GM12878 (cell line): Measurements from ENCODE around the gene HSD17B12. TPM values are rescaled to one million over a fixed set of nuclear protein-coding genes. Genes with fewer than 3 reads are reported as not detected.

ENCODE experiments used
- ATAC-seq: fragments of 200-7000 bp; cut with Tn5 transposase; 3 replicates; pipeline ENCODE4 v1.9.1; 2020; ENCODE audit warnings: mild to moderate bottlenecking, moderate library complexity
- BruUV-seq: library from RNA; stranded (reverse); fragments of 400-500 nt; replicated peaks from 2 replicates; lab custom pipeline; 2021; lab: Mats Ljungman, UMichigan
- CTCF ChIA-PET: fragments of 300-600 bp; sonication (Branson Sonifier 250); formaldehyde crosslinking; extraction: SDS; loops from one replicate; lab custom pipeline; 2021; ENCODE audit warnings: inconsistent platforms; lab: Yijun Ruan, JAX
- POLR2A ChIA-PET: fragments of 350-600 bp; formaldehyde crosslinking; extraction: SDS; loops from one replicate; lab custom pipeline; 2021; ENCODE audit warnings: inconsistent platforms; lab: Charles Lee
- RAD21 ChIA-PET: fragments of 300-600 bp; sonication (Branson Sonifier 250); formaldehyde crosslinking; loops from one replicate; lab custom pipeline; 2023; ENCODE audit warnings: antibody characterized with exemption; ENCODE audit not compliant: unreplicated experiment; lab: Charles Lee
- SMC1A ChIA-PET: fragments of 300-600 bp; sonication (Branson Sonifier 250); formaldehyde crosslinking; loops from one replicate; lab custom pipeline; 2023; ENCODE audit not compliant: unreplicated experiment, uncharacterized antibody; lab: Charles Lee
- DNase-seq: peaks from one replicate; pipeline ENCODE4 v3.0.0-alpha.2; 2011; ENCODE audit warnings: low read depth, low spot score
- FAIRE-seq: peaks from 3 replicates; lab custom pipeline; 2011; peaks lifted over from hg19 to GRCh38; lab: Jason Lieb, UNC
- H2AFZ ChIP-seq: 2 replicates; pipeline ENCODE4 v1.6.0; 2011; ENCODE audit warnings: low read depth, low read length, control low read depth; ENCODE audit not compliant: control insufficient read depth
- H3K27ac ChIP-seq: 2 replicates; pipeline ENCODE4 v1.5.1; 2011; ENCODE audit warnings: control low read depth; ENCODE audit not compliant: control insufficient read depth, insufficient read depth
- H3K27me3 ChIP-seq, 2 experiments: replicated peaks in 1 of 2; 2 replicates each; pipeline versions ENCODE4 v1.6.0 to v1.6.1; 2011; ENCODE audit warnings: low read length in 1 of 2; ENCODE audit not compliant: control insufficient read depth in 2 of 2, insufficient read depth in 2 of 2
- H3K36me3 ChIP-seq, 2 experiments: 2 replicates each; pipeline ENCODE4 v1.5.1; 2011; ENCODE audit warnings: low read length in 1 of 2; ENCODE audit not compliant: control insufficient read depth in 2 of 2, insufficient read depth in 2 of 2
- H3K4me1 ChIP-seq: 2 replicates; pipeline ENCODE4 v1.6.1; 2011; ENCODE audit warnings: mild to moderate bottlenecking, low read length, moderate library complexity, mixed read lengths; ENCODE audit not compliant: control insufficient read depth, insufficient read depth
- H3K4me2 ChIP-seq: 2 replicates; pipeline ENCODE4 v1.6.0; 2011; ENCODE audit warnings: control low read depth; ENCODE audit not compliant: control insufficient read depth, insufficient read depth
- H3K4me3 ChIP-seq: fragments of 200-600 bp; sonication (generic); 2 replicates; pipeline ENCODE4 v1.5.1; 2016
- H3K79me2 ChIP-seq: 2 replicates; pipeline ENCODE4 v1.6.0; 2011; ENCODE audit warnings: low read length; ENCODE audit not compliant: control insufficient read depth, insufficient read depth
- H3K9ac ChIP-seq: 2 replicates; pipeline ENCODE4 v1.8.0; 2011; ENCODE audit warnings: low read length, control low read depth, mixed read lengths; ENCODE audit not compliant: control insufficient read depth, insufficient read depth
- H3K9me3 ChIP-seq: replicated peaks from 3 replicates; pipeline ENCODE4 v1.5.1; 2011; ENCODE audit warnings: mild to moderate bottlenecking, low read length; ENCODE audit not compliant: control insufficient read depth, insufficient read depth
- H4K20me1 ChIP-seq: 2 replicates; pipeline ENCODE4 v1.6.0; 2011; ENCODE audit not compliant: control insufficient read depth, insufficient read depth
- ATF7 ChIP-seq: fragments of 450-650 bp; IDR thresholded peaks from 2 replicates; pipeline ENCODE4 v1.6.1; 2016; ENCODE audit warnings: low read depth, mild to moderate bottlenecking
- BCL11A ChIP-seq: IDR thresholded peaks from 2 replicates; pipeline ENCODE4 v1.6.1; 2011; ENCODE audit warnings: low read depth, low read length
- CBX3 ChIP-seq: fragments of 200-600 bp; sonication (generic); IDR thresholded peaks from 2 replicates; pipeline ENCODE4 v1.6.1; 2016; ENCODE audit warnings: low read depth, borderline replicate concordance
- CHD2 ChIP-seq: IDR thresholded peaks from 2 replicates; pipeline ENCODE4 v1.6.1; 2011; ENCODE audit warnings: low read depth, low read length, improper control_type of control experiment, borderline replicate concordance
- CREB1 ChIP-seq: IDR thresholded peaks from 2 replicates; pipeline ENCODE4 v1.6.1; 2012; ENCODE audit warnings: low read depth, mild to moderate bottlenecking, inconsistent platforms
- ELK1 ChIP-seq: IDR thresholded peaks from 2 replicates; pipeline ENCODE4 v1.6.1; 2012; ENCODE audit warnings: low read depth, low read length, improper control_type of control experiment
- GATAD2B ChIP-seq: fragments of 450-650 bp; conservative IDR thresholded peaks from 2 replicates; pipeline ENCODE4 v1.6.1; 2017; ENCODE audit warnings: low read depth, mild to moderate bottlenecking, moderate library complexity
- HDAC2 ChIP-seq: fragments of 200-600 bp; sonication (generic); IDR thresholded peaks from 2 replicates; pipeline ENCODE4 v1.6.1; 2017
- MTA2 ChIP-seq: fragments of 450-650 bp; IDR thresholded peaks from 2 replicates; pipeline ENCODE4 v1.6.1; 2016; ENCODE audit warnings: low read depth, mild to moderate bottlenecking, moderate library complexity
- PAX8 ChIP-seq: fragments of 450-650 bp; IDR thresholded peaks from 2 replicates; pipeline ENCODE4 v1.6.1; 2017; ENCODE audit warnings: mild to moderate bottlenecking, moderate library complexity
- PBX3 ChIP-seq: IDR thresholded peaks from 2 replicates; pipeline ENCODE4 v1.6.1; 2011; ENCODE audit warnings: mild to moderate bottlenecking, low read depth, low read length, moderate library complexity; ENCODE audit not compliant: insufficient replicate concordance
- POLR2AphosphoS5 ChIP-seq: IDR thresholded peaks from 2 replicates; pipeline ENCODE4 v1.6.1; 2011; ENCODE audit warnings: mild to moderate bottlenecking, low read length, inconsistent platforms
- SIN3A ChIP-seq: IDR thresholded peaks from 2 replicates; pipeline ENCODE4 v1.6.1; 2012; ENCODE audit warnings: low read depth, low read length, improper control_type of control experiment
- SMAD1 ChIP-seq: fragments of 450-650 bp; IDR thresholded peaks from 2 replicates; pipeline ENCODE4 v1.6.1; 2018; ENCODE audit warnings: mild to moderate bottlenecking, low read depth; ENCODE audit not compliant: partially characterized antibody
- TCF7 ChIP-seq: IDR thresholded peaks from 2 replicates; pipeline ENCODE4 v1.6.1; 2014; ENCODE audit warnings: antibody characterized with exemption, borderline replicate concordance
- WRNIP1 ChIP-seq: IDR thresholded peaks from 2 replicates; pipeline ENCODE4 v1.6.1; 2011; ENCODE audit warnings: low read depth, low read length, improper control_type of control experiment, borderline replicate concordance
- ZBTB4 ChIP-seq: fragments of 450-650 bp; formaldehyde crosslinking; IDR thresholded peaks from 2 replicates; pipeline ENCODE4 v1.4.0; 2022; ENCODE audit warnings: mild to moderate bottlenecking, moderate library complexity
- ZNF274 ChIP-seq: IDR thresholded peaks from one replicate; pipeline ENCODE4 v1.8.0; 2011; ENCODE audit not compliant: insufficient read length, insufficient read depth
- ZZZ3 ChIP-seq: IDR thresholded peaks from 2 replicates; pipeline ENCODE4 v1.6.1; 2011; ENCODE audit warnings: low read depth; ENCODE audit not compliant: control insufficient read depth, insufficient read length
- WGBS: methylation state at CpG from one replicate; pipeline ENCODE4 v1.1.6; 2016; ENCODE audit warnings: low lambda C conversion rate; ENCODE audit not compliant: insufficient replicate concordance, insufficient coverage; ENCODE audit errors: missing lambda C conversion rate; 5-methylcytosine and 5-hydroxymethylcytosine counted together
- in situ Hi-C: fragments of 300-500 bp; cut with MboI; formaldehyde crosslinking; loops from 9 replicates; pipeline ENCODE4 v1.14.3; 2018; ENCODE audit warnings: mixed read lengths
- intact Hi-C: fragments of 100-400 bp; cut with micrococcal nuclease; formaldehyde crosslinking; loops from one replicate; pipeline ENCODE4 v1.14.2; 2022; ENCODE audit not compliant: unreplicated experiment
- polyA plus RNA-seq, 11 experiments: library from polyadenylated mRNA; depleted of rRNA in 4 of 11; unstranded in 6 of 11; stranded (reverse) in 5 of 11; fragments of >200 nt; fragmentation: Nextera tagmentation in 4 of 11; fragmentation: Illumina TruSeq in 1 of 11; extraction: Ambion mirVana in 4 of 11; extraction: Trizol in 1 of 11; gene quantifications; 1 replicate in 1 of 11; 2 replicates in 10 of 11; pipeline versions ENCODE4 v1.2.1 to v1.2.3, GENCODE V29; 2011 to 2016; ENCODE audit warnings: inconsistent platforms in 2 of 11, missing spikeins in 2 of 11, low read depth in 1 of 11
- total RNA-seq, 4 experiments: library from RNA; depleted of rRNA in 3 of 4; stranded (reverse); fragments of >200 nt in 3 of 4; fragmentation: Illumina TruSeq in 1 of 4; extraction: Trizol in 1 of 4; gene quantifications; 2 replicates each; pipeline versions ENCODE4 v1.2.1 to v1.2.3, GENCODE V29; 2013 to 2021

The HSD17B12 gene
- total and polyA plus RNA-seq, 10 of the 15 experiments (the other 5 are each of a cell fraction or from before 2014, with no cell fraction given), result 23.6 to 88.0 (median 64.7) TPM

GRCh38 chr11:43880640-43881159, 200.2 kb downstream of the HSD17B12 start, which contains the start of gene ALKBH3:
Gene ALKBH3, plus strand, starts transcription at chr11:43880831. Its CDS starts 1,822 bp downstream, at chr11:43882653.
- no peaks in the 10 kb centered on the region; the same call in 2 of the 3 replicates for H3K9me3 ChIP-seq
- ATAC-seq, result peak; percentile 100
- ChIA-PET POLR2A (interaction anchor here (0.6 kb wide), 1 partner anchor 190 kb away, joined by 3 read pairs; no protein-coding TSS in a partner anchor), CTCF (interaction anchor here (1.0 to 2.5 kb wide), 3 partner anchors 9 to 29 kb away, joined by 3 to 18 read pairs (median 12); no protein-coding TSS in a partner anchor), RAD21 (interaction anchor here (1.0 kb wide), 1 partner anchor 9 kb away, joined by 3 read pairs; no protein-coding TSS in a partner anchor), SMC1A (interaction anchor here (1.0 to 1.8 kb wide), 5 partner anchors 9 to 520 kb away, joined by 3 to 10 read pairs (median 4); no protein-coding TSS in a partner anchor)
- H3K9ac ChIP-seq, result peak within 1 kb of the TSS; percentile 89
- in situ Hi-C loops (no loop called here), intact Hi-C loops (no loop called here)
- peak within 1 kb of the TSS; percentile 99 for H2AFZ ChIP-seq
- peak; percentile 65 for DNase-seq
- H3K27me3 ChIP-seq, result no peaks in the 10 kb centered on the region
- peaks cover 9% of the 10 kb centered on the region for H3K79me2 ChIP-seq
- peak within 1 kb of the TSS; percentile 47; the same call in 1 of the 2 replicates for H3K27ac ChIP-seq
- no peaks in the 10 kb centered on the region for H4K20me1 ChIP-seq
- H3K4me1 ChIP-seq, result peaks cover 4% of the 10 kb centered on the region
- peak within 1 kb of the TSS; percentile 83 for H3K4me3 ChIP-seq
- no TSS peak for BruUV-seq
- peak; percentile 76 for FAIRE-seq
- peak within 1 kb of the TSS; percentile 96 for H3K4me2 ChIP-seq
- H3K36me3 ChIP-seq, result peaks cover 0 to 3% of the 10 kb centered on the region in 2 experiments; a peak in 2 of 4 replicates
- 2% methylated on average over 36 of the region's 36 CpGs for WGBS
- TF ChIP-seq MTA2, result peak; percentile 2; the same call in 1 of the 2 replicates
- no peak for TF ChIP-seq SMAD1
- TF ChIP-seq CREB1, result peak; percentile 89
- peak; percentile 78 for TF ChIP-seq POLR2AphosphoS5
- peak; percentile 56; the same call in 1 of the 2 replicates for TF ChIP-seq GATAD2B
- peak; percentile 81 for TF ChIP-seq ELK1
- no peak for TF ChIP-seq TCF7
- TF ChIP-seq ATF7, result no peak
- no peak for TF ChIP-seq ZZZ3
- no peak for TF ChIP-seq CBX3
- peak; percentile 78; the same call in 1 of the 2 replicates for TF ChIP-seq CHD2
- no peak for TF ChIP-seq PBX3
- no peak for TF ChIP-seq SIN3A
- no peak; the same call in 1 of the 2 replicates for TF ChIP-seq HDAC2
- TF ChIP-seq PAX8, result no peak
- no peak for TF ChIP-seq ZNF274
- TF ChIP-seq BCL11A, result no peak
- TF ChIP-seq WRNIP1, result no peak
- TF ChIP-seq ZBTB4, result 0 out of 2 replicates have a peak, but pooled peaks have one; percentile 28
